K562 (cell line): ENCODE results near the gene ARHGEF1. TPM values are rescaled to one million over a fixed set of nuclear protein-coding genes. Genes with fewer than 3 reads are reported as not detected.

Source experiments
- ADNP ChIP-seq: fragments of 200-800 bp; sonication (Bioruptor generic); IDR thresholded peaks from 2 replicates; pipeline ENCODE4 v1.6.1; 2016; ENCODE audit warnings: missing genetic modification characterization, missing compliant biosample characterization
- CHD4 ChIP-seq: fragments of 200-600 bp; sonication (generic); IDR thresholded peaks from 3 replicates; pipeline ENCODE4 v1.6.1; 2012; ENCODE audit warnings: low read depth, mild to moderate bottlenecking, mixed read lengths, low read length, inconsistent platforms; ENCODE audit not compliant: insufficient read depth, insufficient replicate concordance, poor library complexity, severe bottlenecking
- L3MBTL2 ChIP-seq: fragments of 450-650 bp; IDR thresholded peaks from 2 replicates; pipeline ENCODE4 v1.6.1; 2016; ENCODE audit warnings: mild to moderate bottlenecking, moderate library complexity
- MBD1 ChIP-seq: fragments of 250-450 bp; sonication (Bioruptor Pico); IDR thresholded peaks from 2 replicates; pipeline ENCODE4 v1.8.0; 2022; ENCODE audit warnings: inconsistent platforms
- MECOM ChIP-seq: fragments of 250-450 bp; sonication (Bioruptor Pico); IDR thresholded peaks from 2 replicates; pipeline ENCODE4 v1.8.0; 2022; ENCODE audit warnings: inconsistent platforms
- MTA1 ChIP-seq: fragments of 450-650 bp; IDR thresholded peaks from 2 replicates; pipeline ENCODE4 v1.6.1; 2017; ENCODE audit warnings: borderline replicate concordance
- RAD51 ChIP-seq: fragments of 450-650 bp; IDR thresholded peaks from 2 replicates; pipeline ENCODE4 v1.7.1; 2016; ENCODE audit warnings: low read depth, mild to moderate bottlenecking, borderline replicate concordance
- SETDB1 ChIP-seq: IDR thresholded peaks from one replicate; pipeline ENCODE4 v1.6.1; 2012; ENCODE audit warnings: low read length, control low read depth, inconsistent platforms
- TAF15 ChIP-seq: fragments of 200-400 bp; formaldehyde crosslinking; IDR thresholded peaks from 2 replicates; pipeline ENCODE4 v1.6.1; 2017; ENCODE audit warnings: mild to moderate bottlenecking, low read depth, low read length, moderate library complexity
- ZSCAN29 ChIP-seq: fragments of 450-650 bp; IDR thresholded peaks from 2 replicates; pipeline ENCODE4 v1.6.1; 2017
- polyA plus RNA-seq, 8 experiments: library from polyadenylated mRNA; depleted of rRNA in 4 of 8; stranded (reverse) in 5 of 8; unstranded in 3 of 8; fragments of >200 nt; fragmentation: Nextera tagmentation in 2 of 8; fragmentation: Illumina TruSeq in 1 of 8; extraction: Ambion mirVana in 2 of 8; extraction: Trizol in 1 of 8; gene quantifications; 2 replicates each; pipeline versions ENCODE4 v1.2.1 to v1.2.3, GENCODE V29; 2011 to 2014; ENCODE audit warnings: inconsistent platforms in 1 of 8, missing spikeins in 1 of 8
- total RNA-seq, 7 experiments: library from RNA; depleted of rRNA in 6 of 7; stranded (reverse); fragments of >200 nt in 6 of 7; fragmentation: Illumina TruSeq in 2 of 7; extraction: Trizol in 2 of 7; gene quantifications; 2 replicates each; pipeline versions ENCODE4 v1.2.1 to v1.2.3, GENCODE V29; 2011 to 2021; ENCODE audit warnings: low replicate concordance in 1 of 7
- TF ChIP-seq, protein P1 (sequence below), 2 experiments: IDR thresholded peaks in 1 of 2; conservative IDR thresholded peaks in 1 of 2; 2 replicates each; pipeline ENCODE4 v1.6.1; 2016; ENCODE audit warnings: low read depth in 2 of 2, mild to moderate bottlenecking in 1 of 2, missing compliant biosample characterization in 1 of 2, missing genetic modification characterization in 1 of 2, moderate library complexity in 1 of 2
- TF ChIP-seq, protein P2 (sequence below): fragments of 450-650 bp; IDR thresholded peaks from 2 replicates; pipeline ENCODE4 v1.6.1; 2016; ENCODE audit warnings: low read depth
- TF ChIP-seq, protein P3 (sequence below): fragments of 450-650 bp; IDR thresholded peaks from 2 replicates; pipeline ENCODE4 v1.7.0; 2016; ENCODE audit warnings: borderline replicate concordance

The ARHGEF1 gene
- total and polyA plus RNA-seq, 9 of the 15 experiments (the other 6 are each of a cell fraction or from before 2014, with no cell fraction given): 1.9 to 149 (median 29.8) TPM

- TF ChIP-seq ZSCAN29 (no peak), ADNP (tag) (no peak), CHD4 (no peak), L3MBTL2 (0 out of 2 replicates have a peak, but pooled peaks have one; percentile 25), MECOM (no peak), RAD51 (no peak), TAF15 (no peak), MTA1 (peak; percentile 46; the same call in 1 of the 2 replicates), SETDB1 (no peak), MBD1 (no peak)
- TF ChIP-seq, protein P1, sequence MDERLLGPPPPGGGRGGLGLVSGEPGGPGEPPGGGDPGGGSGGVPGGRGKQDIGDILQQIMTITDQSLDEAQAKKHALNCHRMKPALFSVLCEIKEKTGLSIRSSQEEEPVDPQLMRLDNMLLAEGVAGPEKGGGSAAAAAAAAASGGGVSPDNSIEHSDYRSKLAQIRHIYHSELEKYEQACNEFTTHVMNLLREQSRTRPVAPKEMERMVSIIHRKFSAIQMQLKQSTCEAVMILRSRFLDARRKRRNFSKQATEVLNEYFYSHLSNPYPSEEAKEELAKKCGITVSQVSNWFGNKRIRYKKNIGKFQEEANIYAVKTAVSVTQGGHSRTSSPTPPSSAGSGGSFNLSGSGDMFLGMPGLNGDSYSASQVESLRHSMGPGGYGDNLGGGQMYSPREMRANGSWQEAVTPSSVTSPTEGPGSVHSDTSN (CRISPR knock-in tag; IDR thresholded peaks at IDR 0.05; ENCODE audit: low read depth): no peak
- TF ChIP-seq, protein P1 (tag; conservative IDR thresholded peaks at IDR 0.05; ENCODE audit: low read depth): no peak
- TF ChIP-seq, protein P2, sequence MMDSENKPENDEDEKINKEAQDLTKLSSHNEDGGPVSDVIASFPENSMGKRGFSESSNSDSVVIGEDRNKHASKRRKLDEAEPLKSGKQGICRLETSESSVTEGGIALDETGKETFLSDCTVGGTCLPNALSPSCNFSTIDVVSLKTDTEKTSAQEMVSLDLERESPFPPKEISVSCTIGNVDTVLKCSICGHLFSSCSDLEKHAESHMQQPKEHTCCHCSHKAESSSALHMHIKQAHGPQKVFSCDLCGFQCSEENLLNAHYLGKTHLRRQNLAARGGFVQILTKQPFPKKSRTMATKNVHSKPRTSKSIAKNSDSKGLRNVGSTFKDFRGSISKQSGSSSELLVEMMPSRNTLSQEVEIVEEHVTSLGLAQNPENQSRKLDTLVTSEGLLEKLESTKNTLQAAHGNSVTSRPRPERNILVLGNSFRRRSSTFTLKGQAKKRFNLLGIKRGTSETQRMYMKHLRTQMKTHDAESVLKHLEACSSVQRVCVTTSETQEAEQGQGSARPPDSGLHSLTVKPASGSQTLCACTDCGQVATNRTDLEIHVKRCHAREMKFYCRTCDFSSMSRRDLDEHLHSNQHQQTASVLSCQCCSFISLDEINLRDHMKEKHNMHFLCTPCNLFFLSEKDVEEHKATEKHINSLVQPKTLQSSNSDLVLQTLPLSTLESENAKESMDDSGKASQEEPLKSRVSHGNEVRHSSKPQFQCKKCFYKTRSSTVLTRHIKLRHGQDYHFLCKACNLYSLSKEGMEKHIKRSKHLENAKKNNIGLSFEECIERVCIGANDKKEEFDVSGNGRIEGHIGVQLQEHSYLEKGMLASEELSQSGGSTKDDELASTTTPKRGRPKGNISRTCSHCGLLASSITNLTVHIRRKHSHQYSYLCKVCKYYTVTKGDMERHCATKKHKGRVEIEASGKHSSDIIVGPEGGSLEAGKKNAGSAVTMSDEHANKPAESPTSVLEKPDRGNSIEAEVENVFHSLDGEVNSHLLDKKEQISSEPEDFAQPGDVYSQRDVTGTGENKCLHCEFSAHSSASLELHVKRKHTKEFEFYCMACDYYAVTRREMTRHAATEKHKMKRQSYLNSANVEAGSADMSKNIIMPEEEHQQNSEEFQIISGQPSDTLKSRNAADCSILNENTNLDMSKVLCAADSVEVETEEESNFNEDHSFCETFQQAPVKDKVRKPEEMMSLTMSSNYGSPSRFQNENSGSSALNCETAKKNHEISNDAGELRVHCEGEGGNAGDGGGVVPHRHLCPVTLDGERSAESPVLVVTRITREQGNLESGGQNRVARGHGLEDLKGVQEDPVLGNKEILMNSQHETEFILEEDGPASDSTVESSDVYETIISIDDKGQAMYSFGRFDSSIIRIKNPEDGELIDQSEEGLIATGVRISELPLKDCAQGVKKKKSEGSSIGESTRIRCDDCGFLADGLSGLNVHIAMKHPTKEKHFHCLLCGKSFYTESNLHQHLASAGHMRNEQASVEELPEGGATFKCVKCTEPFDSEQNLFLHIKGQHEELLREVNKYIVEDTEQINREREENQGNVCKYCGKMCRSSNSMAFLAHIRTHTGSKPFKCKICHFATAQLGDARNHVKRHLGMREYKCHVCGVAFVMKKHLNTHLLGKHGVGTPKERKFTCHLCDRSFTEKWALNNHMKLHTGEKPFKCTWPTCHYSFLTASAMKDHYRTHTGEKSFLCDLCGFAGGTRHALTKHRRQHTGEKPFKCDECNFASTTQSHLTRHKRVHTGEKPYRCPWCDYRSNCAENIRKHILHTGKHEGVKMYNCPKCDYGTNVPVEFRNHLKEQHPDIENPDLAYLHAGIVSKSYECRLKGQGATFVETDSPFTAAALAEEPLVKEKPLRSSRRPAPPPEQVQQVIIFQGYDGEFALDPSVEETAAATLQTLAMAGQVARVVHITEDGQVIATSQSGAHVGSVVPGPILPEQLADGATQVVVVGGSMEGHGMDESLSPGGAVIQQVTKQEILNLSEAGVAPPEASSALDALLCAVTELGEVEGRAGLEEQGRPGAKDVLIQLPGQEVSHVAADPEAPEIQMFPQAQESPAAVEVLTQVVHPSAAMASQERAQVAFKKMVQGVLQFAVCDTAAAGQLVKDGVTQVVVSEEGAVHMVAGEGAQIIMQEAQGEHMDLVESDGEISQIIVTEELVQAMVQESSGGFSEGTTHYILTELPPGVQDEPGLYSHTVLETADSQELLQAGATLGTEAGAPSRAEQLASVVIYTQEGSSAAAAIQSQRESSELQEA: no peak
- TF ChIP-seq, protein P3, sequence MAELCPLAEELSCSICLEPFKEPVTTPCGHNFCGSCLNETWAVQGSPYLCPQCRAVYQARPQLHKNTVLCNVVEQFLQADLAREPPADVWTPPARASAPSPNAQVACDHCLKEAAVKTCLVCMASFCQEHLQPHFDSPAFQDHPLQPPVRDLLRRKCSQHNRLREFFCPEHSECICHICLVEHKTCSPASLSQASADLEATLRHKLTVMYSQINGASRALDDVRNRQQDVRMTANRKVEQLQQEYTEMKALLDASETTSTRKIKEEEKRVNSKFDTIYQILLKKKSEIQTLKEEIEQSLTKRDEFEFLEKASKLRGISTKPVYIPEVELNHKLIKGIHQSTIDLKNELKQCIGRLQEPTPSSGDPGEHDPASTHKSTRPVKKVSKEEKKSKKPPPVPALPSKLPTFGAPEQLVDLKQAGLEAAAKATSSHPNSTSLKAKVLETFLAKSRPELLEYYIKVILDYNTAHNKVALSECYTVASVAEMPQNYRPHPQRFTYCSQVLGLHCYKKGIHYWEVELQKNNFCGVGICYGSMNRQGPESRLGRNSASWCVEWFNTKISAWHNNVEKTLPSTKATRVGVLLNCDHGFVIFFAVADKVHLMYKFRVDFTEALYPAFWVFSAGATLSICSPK: no peak
These were observed 39.6 kb upstream of the ARHGEF1 start (continued) for GRCh38 chr19:41843371-41843770.
